ENCODE data around the gene VPS26C. TPM values are rescaled to one million over a fixed set of nuclear protein-coding genes. Genes with fewer than 3 reads are reported as not detected.

The VPS26C gene
- total and polyA plus RNA-seq, 2 of the 13 experiments (the other 11 are each of a cell fraction or from before 2014, with no cell fraction given): 30.3 to 39.7 TPM

DNA sequence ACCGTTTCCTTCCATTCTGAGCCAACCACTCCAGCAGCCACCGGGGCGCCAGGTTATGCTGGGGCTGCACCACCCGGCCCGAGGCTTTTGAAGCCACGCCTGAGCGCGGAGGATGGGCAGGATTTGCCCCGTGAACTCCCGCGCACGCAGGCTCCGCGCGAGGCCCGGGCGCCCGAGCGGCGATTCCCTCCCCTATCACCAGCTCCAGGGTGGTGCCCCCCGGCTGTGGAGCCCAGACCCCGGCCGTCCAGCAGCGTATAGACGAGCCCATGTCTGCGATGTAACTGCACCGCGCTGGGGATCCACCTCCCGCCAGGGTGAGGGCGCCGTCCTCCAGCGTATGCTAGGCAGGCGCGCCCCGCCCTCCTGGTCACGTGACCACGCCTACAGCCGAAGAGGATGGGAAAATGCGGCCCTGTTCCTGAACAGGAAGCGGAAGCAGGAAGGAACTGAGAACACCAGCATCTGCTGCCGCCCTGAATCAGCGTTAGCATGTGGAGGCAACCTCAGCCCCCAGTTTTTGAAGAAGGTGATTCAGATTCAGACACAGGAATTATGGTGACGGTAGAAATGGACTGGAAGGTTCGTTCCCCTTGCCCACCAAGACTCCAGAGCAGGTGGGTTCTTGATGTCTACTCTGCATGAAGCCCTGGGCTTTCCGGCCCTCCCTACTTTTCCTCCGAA, 46.0 kb downstream of the VPS26C start (continued):
- TF ChIP-seq ZNF329 (CRISPR knock-in tag; IDR thresholded peaks at IDR 0.05; ENCODE audit: low read depth) (no peak), NFIB (CRISPR knock-in tag; IDR thresholded peaks at IDR 0.05; ENCODE audit: borderline replicate concordance) (no peak), PAF1 (CRISPR knock-in tag; IDR thresholded peaks at IDR 0.05) (no peak), ARID2 (CRISPR knock-in tag; IDR thresholded peaks at IDR 0.05; ENCODE audit: borderline replicate concordance) (no peak), ZNF33B (CRISPR knock-in tag; IDR thresholded peaks at IDR 0.05) (peak; percentile 95), ATM (IDR thresholded peaks at IDR 0.05; ENCODE audit: borderline replicate concordance) (no peak), NKX3-1 (CRISPR knock-in tag; IDR thresholded peaks at IDR 0.05) (no peak; the same call in 1 of the 2 replicates), AKNA (CRISPR knock-in tag; IDR thresholded peaks at IDR 0.05; ENCODE audit: borderline replicate concordance) (no peak), TEAD2 (CRISPR knock-in tag; IDR thresholded peaks at IDR 0.05) (no peak), DBP (CRISPR knock-in tag; IDR thresholded peaks at IDR 0.05; ENCODE audit: not compliant biosample characterization) (no peak), MBNL3 (CRISPR knock-in tag; conservative IDR thresholded peaks at IDR 0.05) (no peak), PHF5A (CRISPR knock-in tag; IDR thresholded peaks at IDR 0.05; ENCODE audit: low read depth, unreplicated experiment) (peak; percentile 47), ZNF547 (CRISPR knock-in tag; IDR thresholded peaks at IDR 0.05) (peak; percentile 96), SAFB2 (CRISPR knock-in tag; IDR thresholded peaks at IDR 0.05; ENCODE audit: borderline replicate concordance, low read depth) (peak; percentile 87), HES4 (CRISPR knock-in tag; IDR thresholded peaks at IDR 0.05; ENCODE audit: borderline replicate concordance) (peak; percentile 90), ZNF790 (CRISPR knock-in tag; IDR thresholded peaks at IDR 0.05; ENCODE audit: borderline replicate concordance) (no peak), POLR2A (IDR thresholded peaks at IDR 0.05; ENCODE audit: insufficient read depth in 1 of 2, low read depth in 2 of 2, low read length in 2 of 2) (peak; percentile 72 to 91; a peak in 3 of 4 replicates)
- TF ChIP-seq, protein P1, sequence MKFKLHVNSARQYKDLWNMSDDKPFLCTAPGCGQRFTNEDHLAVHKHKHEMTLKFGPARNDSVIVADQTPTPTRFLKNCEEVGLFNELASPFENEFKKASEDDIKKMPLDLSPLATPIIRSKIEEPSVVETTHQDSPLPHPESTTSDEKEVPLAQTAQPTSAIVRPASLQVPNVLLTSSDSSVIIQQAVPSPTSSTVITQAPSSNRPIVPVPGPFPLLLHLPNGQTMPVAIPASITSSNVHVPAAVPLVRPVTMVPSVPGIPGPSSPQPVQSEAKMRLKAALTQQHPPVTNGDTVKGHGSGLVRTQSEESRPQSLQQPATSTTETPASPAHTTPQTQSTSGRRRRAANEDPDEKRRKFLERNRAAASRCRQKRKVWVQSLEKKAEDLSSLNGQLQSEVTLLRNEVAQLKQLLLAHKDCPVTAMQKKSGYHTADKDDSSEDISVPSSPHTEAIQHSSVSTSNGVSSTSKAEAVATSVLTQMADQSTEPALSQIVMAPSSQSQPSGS (CRISPR knock-in tag; IDR thresholded peaks at IDR 0.05): peak; percentile 27; the same call in 1 of the 2 replicates
- TF ChIP-seq, protein P2, sequence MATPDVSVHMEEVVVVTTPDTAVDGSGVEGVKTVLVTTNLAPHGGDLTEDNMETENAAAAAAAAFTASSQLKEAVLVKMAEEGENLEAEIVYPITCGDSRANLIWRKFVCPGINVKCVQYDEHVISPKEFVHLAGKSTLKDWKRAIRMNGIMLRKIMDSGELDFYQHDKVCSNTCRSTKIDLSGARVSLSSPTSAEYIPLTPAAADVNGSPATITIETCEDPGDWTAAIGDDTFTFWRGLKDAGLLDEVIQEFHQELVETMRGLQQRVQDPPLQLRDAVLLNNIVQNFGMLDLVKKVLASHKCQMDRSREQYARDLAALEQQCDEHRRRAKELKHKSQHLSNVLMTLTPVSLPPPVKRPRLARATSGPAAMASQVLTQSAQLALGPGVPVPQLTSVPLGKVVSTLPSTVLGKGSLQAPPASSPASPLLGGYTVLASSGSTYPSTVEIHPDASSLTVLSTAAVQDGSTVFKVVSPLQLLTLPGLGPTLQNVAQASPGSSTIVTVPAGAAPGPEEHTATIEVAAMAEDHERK (CRISPR knock-in tag; IDR thresholded peaks at IDR 0.05; ENCODE audit: low read depth): peak; percentile 55
- TF ChIP-seq, protein P3, sequence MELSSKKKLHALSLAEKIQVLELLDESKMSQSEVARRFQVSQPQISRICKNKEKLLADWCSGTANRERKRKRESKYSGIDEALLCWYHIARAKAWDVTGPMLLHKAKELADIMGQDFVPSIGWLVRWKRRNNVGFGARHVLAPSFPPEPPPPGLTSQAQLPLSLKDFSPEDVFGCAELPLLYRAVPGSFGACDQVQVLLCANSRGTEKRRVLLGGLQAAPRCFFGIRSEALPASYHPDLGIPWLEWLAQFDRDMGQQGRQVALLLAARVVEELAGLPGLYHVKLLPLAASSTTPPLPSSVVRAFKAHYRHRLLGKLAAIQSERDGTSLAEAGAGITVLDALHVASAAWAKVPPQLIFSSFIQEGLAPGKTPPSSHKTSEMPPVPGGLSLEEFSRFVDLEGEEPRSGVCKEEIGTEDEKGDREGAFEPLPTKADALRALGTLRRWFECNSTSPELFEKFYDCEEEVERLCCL (CRISPR knock-in tag; IDR thresholded peaks at IDR 0.05; ENCODE audit: borderline replicate concordance): peak; percentile 88; the same call in 1 of the 2 replicates

Data from HepG2 (cell line).